T-cell (primary cell): Measurements from ENCODE around the gene LOXHD1. TPM values are rescaled to one million over a fixed set of nuclear protein-coding genes. Genes with fewer than 3 reads are reported as not detected.

Experiments used
- ATAC-seq, 4 experiments: fragments of 200-7000 bp in 3 of 4; fragments of 150-1000 bp in 1 of 4; cut with Tn5 transposase; replicated peaks in 1 of 4; 1 replicate in 3 of 4; 2 replicates in 1 of 4; pipeline ENCODE4 v1.10.0; 2021; ENCODE audit warnings: moderate library complexity in 3 of 4, mild to moderate bottlenecking in 2 of 4, moderate number of reproducible peaks in 1 of 4
- CTCF ChIA-PET, 2 donors: fragments of 300-600 bp; sonication (Branson Sonifier 250); formaldehyde crosslinking; loops; one replicate each; lab custom pipeline; 2022; ENCODE audit warnings: antibody characterized with exemption in 2 of 2; lab: Charles Lee
- POLR2A ChIA-PET, 2 donors: fragments of 300-600 bp; sonication (Branson Sonifier 250); formaldehyde crosslinking; loops; one replicate each; lab custom pipeline; 2022; ENCODE audit warnings: antibody characterized with exemption in 2 of 2; lab: Charles Lee
- DNase-seq, 35 experiments: peaks; one replicate each; pipeline versions ENCODE4 v3.0.0 to v3.0.0-alpha.2; 2013 to 2023
- H3K27ac ChIP-seq: one replicate; pipeline ENCODE4 v1.5.1; 2013; ENCODE audit warnings: low read length
- H3K27me3 ChIP-seq, 2 experiments: replicated peaks in 1 of 2; 1 replicate in 1 of 2; 2 replicates in 1 of 2; pipeline versions ENCODE4 v1.6.1 to v1.7.0; 2013; ENCODE audit warnings: low read length in 1 of 2, mixed read lengths in 1 of 2; ENCODE audit not compliant: control insufficient read depth in 2 of 2, insufficient read depth in 2 of 2; ENCODE audit errors: extremely low read depth in 1 of 2
- H3K36me3 ChIP-seq, 2 donors: 1 replicate in 1 of 2; 2 replicates in 1 of 2; pipeline versions ENCODE4 v1.6.1 to v1.7.0; 2013; ENCODE audit warnings: low read length in 1 of 2; ENCODE audit not compliant: control insufficient read depth in 2 of 2, insufficient read depth in 1 of 2; ENCODE audit errors: extremely low read depth in 1 of 2
- H3K4me1 ChIP-seq, 2 experiments: 1 replicate in 1 of 2; 2 replicates in 1 of 2; pipeline versions ENCODE4 v1.6.1 to v1.7.0; 2013; ENCODE audit warnings: low read length in 2 of 2, mixed read lengths in 1 of 2; ENCODE audit not compliant: insufficient read depth in 2 of 2, control insufficient read depth in 1 of 2; ENCODE audit errors: extremely low read depth in 1 of 2
- H3K4me3 ChIP-seq, 2 donors: 1 replicate in 1 of 2; 2 replicates in 1 of 2; pipeline versions ENCODE4 v1.5.1 to v1.7.0; 2013; ENCODE audit warnings: mild to moderate bottlenecking in 2 of 2, low read length in 1 of 2, moderate library complexity in 1 of 2; ENCODE audit not compliant: control insufficient read depth in 1 of 2; ENCODE audit errors: extremely low read depth in 1 of 2
- H3K9me3 ChIP-seq: 2 replicates; pipeline ENCODE4 v1.7.0; 2013
- H3K27ac Mint-ChIP-seq, 2 donors: one replicate each; pipeline ENCODE4 v1.8.0; 2020 to 2021; ENCODE audit warnings: mild to moderate bottlenecking in 2 of 2, mixed read lengths in 2 of 2
- H3K27me3 Mint-ChIP-seq, 2 donors: one replicate each; pipeline ENCODE4 v1.8.0; 2021 to 2022; ENCODE audit warnings: mixed read lengths in 2 of 2
- H3K36me3 Mint-ChIP-seq: one replicate; pipeline ENCODE4 v1.8.0; 2021; ENCODE audit warnings: mixed read lengths
- H3K4me1 Mint-ChIP-seq, 3 donors: one replicate each; pipeline ENCODE4 v1.8.0; 2020 to 2022; ENCODE audit warnings: mixed read lengths in 3 of 3, mild to moderate bottlenecking in 1 of 3
- H3K4me3 Mint-ChIP-seq, 3 donors: one replicate each; pipeline ENCODE4 v1.8.0; 2020 to 2022; ENCODE audit warnings: mild to moderate bottlenecking in 3 of 3, mixed read lengths in 3 of 3, moderate library complexity in 3 of 3
- H3K9me3 Mint-ChIP-seq, 3 donors: one replicate each; pipeline ENCODE4 v1.8.0; 2020 to 2022; ENCODE audit warnings: mixed read lengths in 3 of 3
- WGBS: methylation state at CpG from one replicate; pipeline ENCODE4 v1.1.5; 2013; ENCODE audit warnings: missing lambda C conversion rate; ENCODE audit not compliant: insufficient coverage; 5-methylcytosine and 5-hydroxymethylcytosine counted together
- total RNA-seq, 35 experiments: library from RNA in 6 of 35; stranded (reverse) in 6 of 35; fragments of 120-200 nt in 1 of 35; gene quantifications; one replicate each; pipeline versions ENCODE4 v1.2.1 to v1.2.4 and lab custom pipeline; 2013 to 2026

The LOXHD1 gene
- total RNA-seq, 5 donors from 2014 or later (not counting 1 experiment from before 2014, with no cell fraction given), result 0.07 to 0.21 (median 0.15) TPM; not detected in 1

DNA sequence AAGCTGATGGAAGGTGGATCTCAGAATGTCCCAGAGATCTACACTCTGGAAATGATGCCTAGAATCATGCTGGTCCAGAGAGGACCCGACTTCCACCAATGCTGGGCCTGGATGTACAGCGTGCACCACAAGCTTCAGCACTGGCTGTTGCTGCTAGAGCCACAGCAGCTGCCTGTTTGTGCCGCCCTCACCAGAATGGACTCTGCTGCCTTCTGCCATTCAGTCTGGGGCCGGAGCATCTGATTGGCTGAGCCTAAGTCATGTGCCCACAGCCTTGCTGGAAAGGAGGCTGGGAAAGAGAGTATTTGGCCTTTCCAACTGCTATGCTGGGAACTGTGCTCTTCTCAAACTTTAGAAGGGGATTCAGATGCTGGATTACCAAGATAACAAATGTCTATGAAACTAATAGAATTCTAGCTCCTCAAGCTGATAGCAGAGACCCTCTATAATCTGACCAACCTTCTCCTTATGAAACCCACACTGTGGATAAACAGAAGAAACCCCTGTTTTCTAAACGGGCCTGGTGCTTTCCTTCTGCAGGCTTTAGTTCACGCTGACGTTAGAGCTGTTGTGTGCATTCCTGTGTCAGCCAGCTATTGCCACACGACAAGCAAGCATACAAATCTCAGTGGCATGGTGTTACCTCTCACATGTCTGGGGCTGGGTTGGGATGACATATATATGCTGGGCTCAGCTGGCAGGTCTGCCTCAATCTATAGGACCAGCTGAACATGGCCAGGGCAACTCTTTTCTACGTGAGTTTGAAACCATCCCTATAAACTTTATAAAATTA lies 4.1 kb upstream of the LOXHD1 start:
- DNase-seq, result no peak
- CTCF ChIA-PET, result interaction anchor here (0.6 to 1.9 kb wide), 4 partner anchors 63 to 513 kb away, joined by 3 to 9 read pairs (median 4); no protein-coding TSS in a partner anchor
- H3K4me3 Mint-ChIP-seq, result no peak overlapping the region
- no peaks in the 10 kb centered on the region for H3K36me3 Mint-ChIP-seq
- WGBS, result 72% methylated on average over 3 of the region's 9 CpGs
- H3K4me3 ChIP-seq, result no peak overlapping the region
- peaks cover 0 to 11% of the 10 kb centered on the region in 2 experiments for H3K27me3 ChIP-seq
- peaks cover 0 to 3% of the 10 kb centered on the region in 2 experiments for H3K4me1 ChIP-seq
- peaks cover 0 to 2% (median 0%) of the 10 kb centered on the region in 3 donors for H3K4me1 Mint-ChIP-seq
- H3K27ac Mint-ChIP-seq, result no peak overlapping the region
- ATAC-seq, result no peak
- H3K27ac ChIP-seq, result no peak overlapping the region
- peaks cover 4 to 11% of the 10 kb centered on the region in 2 donors for H3K27me3 Mint-ChIP-seq
- H3K9me3 ChIP-seq, result no peaks in the 10 kb centered on the region
- POLR2A ChIA-PET, result no interaction called here
- no peaks in the 10 kb centered on the region for H3K36me3 ChIP-seq
- no peaks in the 10 kb centered on the region for H3K9me3 Mint-ChIP-seq

DNA sequence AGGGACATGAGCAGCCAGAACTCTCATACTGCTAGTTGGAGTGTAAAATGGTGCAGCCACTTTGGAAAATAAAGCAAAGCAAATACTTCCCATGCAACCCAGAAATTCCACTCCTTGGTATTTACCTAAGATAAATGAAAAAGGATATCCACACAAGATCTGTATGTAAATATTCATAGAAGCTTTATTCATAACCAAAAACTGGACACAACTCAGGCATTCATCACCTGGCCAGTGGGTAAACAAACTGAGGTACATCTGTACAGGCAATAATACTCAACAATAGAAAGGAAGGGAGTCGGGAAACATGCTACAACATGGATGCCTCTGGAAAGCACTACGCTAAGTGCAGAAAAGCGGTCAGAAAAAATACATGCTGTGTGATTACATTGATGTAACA lies 2.5 kb upstream of the LOXHD1 start:
- no peak overlapping the region for H3K27ac ChIP-seq
- H3K9me3 Mint-ChIP-seq, result no peaks in the 10 kb centered on the region
- CTCF ChIA-PET, result interaction anchor here (0.7 to 4.5 kb wide), 3 partner anchors 132 to 511 kb away, joined by 3 to 55 read pairs (median 37); no protein-coding TSS in a partner anchor
- H3K36me3 Mint-ChIP-seq, result no peaks in the 10 kb centered on the region
- H3K4me3 Mint-ChIP-seq, result no peak overlapping the region
- DNase-seq (no peak), ATAC-seq (no peak)
- 80% methylated on average over 2 of the region's 3 CpGs for WGBS
- H3K36me3 ChIP-seq, result no peaks in the 10 kb centered on the region
- H3K4me3 ChIP-seq, result no peak overlapping the region
- peaks cover 0 to 2% (median 0%) of the 10 kb centered on the region in 3 donors for H3K4me1 Mint-ChIP-seq
- H3K9me3 ChIP-seq, result no peaks in the 10 kb centered on the region
- H3K27me3 Mint-ChIP-seq, result peaks cover 4 to 6% of the 10 kb centered on the region in 2 donors
- POLR2A ChIA-PET, result interaction anchor here in 1 of 2 donors (0.5 kb wide), 1 partner anchor 428 kb away, joined by 5 read pairs; no protein-coding TSS in a partner anchor
- H3K27me3 ChIP-seq, result peaks cover 0 to 11% of the 10 kb centered on the region in 2 experiments
- peaks cover 0 to 3% of the 10 kb centered on the region in 2 experiments for H3K4me1 ChIP-seq
- no peak overlapping the region for H3K27ac Mint-ChIP-seq

DNA sequence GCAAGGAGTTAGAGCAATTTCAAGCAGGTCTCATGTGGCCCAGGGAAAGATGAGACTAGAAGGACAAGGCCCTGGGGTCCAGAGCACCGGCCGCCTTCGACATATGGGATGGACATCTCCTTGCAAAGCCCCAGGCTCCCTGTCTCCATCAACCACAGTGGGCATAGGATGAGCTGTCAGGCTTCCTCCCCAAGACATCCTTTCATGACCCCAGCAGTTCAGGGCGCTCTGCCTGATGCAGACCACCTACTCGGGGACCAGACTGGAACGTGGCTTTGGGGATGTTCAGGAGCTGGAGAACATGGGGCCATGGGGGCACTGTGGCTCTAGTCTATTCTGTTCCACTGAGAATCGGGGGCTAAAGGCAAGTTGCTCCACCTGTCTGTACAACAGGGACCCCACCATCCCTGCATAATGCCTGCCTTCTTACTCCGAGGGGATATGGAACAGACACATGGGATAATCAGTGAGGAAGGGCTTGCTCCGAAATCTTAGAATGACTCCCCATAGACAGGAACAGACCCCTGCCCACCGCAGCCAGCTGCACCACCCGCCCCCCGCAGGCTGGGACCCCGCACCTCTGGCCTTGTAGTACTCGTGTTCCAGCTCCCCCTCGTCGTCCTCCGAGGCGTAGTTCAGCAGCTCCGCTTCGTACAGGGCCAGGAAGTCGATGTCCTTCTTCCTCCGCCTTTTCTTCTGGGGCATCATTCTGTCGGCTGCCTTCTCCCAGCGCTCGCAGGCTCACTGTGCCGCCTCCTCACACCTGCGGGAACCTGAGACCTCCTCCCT lies 500 bp downstream of the LOXHD1 start:
- H3K4me3 Mint-ChIP-seq, result no peak overlapping the region
- 93% methylated on average over 23 of the region's 27 CpGs for WGBS
- Histone ChIP-seq H3K27ac (no peak overlapping the region), H3K36me3 (no peaks in the 10 kb centered on the region), H3K4me1 (peaks cover 0 to 3% of the 10 kb centered on the region in 2 experiments), H3K27me3 (peaks cover 0 to 11% of the 10 kb centered on the region in 2 experiments), H3K9me3 (no peaks in the 10 kb centered on the region), H3K4me3 (no peak overlapping the region)
- no peak for DNase-seq
- no peaks in the 10 kb centered on the region for H3K27me3 Mint-ChIP-seq
- CTCF ChIA-PET, result interaction anchor here (0.6 to 4.5 kb wide), 8 partner anchors 11 to 508 kb away, joined by 3 to 55 read pairs (median 14); a partner anchor contains a TSS
- H3K4me1 Mint-ChIP-seq, result peaks cover 0 to 2% (median 0%) of the 10 kb centered on the region in 3 donors
- H3K9me3 Mint-ChIP-seq, result no peaks in the 10 kb centered on the region
- ATAC-seq, result no peak
- H3K27ac Mint-ChIP-seq, result no peak overlapping the region
- H3K36me3 Mint-ChIP-seq, result no peaks in the 10 kb centered on the region
- POLR2A ChIA-PET, result no interaction called here

DNA sequence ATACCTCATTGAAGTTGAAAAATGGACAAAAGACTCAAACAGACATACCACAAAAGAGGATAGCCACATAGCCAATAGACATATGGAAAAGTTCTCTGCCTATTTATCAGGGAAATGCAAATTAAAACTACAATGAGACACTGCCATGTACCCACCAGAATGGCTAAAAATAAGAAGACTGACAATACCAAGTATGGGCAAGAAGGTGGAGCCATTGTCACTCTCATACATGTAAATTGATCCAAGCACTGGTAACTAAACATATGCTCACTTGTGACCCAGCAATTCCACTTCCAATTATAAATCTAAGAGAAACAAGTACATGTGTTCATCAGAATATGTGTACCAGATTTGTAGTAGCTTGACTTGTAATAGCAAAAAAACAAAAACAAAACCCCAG lies 4.6 kb downstream of the LOXHD1 start:
- no peak overlapping the region for H3K27ac ChIP-seq
- H3K9me3 ChIP-seq, result no peaks in the 10 kb centered on the region
- no peak overlapping the region for H3K4me3 Mint-ChIP-seq
- H3K27me3 Mint-ChIP-seq, result no peaks in the 10 kb centered on the region
- ATAC-seq, result no peak
- no peak overlapping the region for H3K27ac Mint-ChIP-seq
- no peaks in the 10 kb centered on the region for H3K36me3 ChIP-seq
- no peak for DNase-seq
- CTCF ChIA-PET, result no interaction called here
- H3K4me3 ChIP-seq, result no peak overlapping the region
- no peaks in the 10 kb centered on the region for H3K4me1 ChIP-seq
- H3K9me3 Mint-ChIP-seq, result no peaks in the 10 kb centered on the region
- no peaks in the 10 kb centered on the region for H3K36me3 Mint-ChIP-seq
- H3K4me1 Mint-ChIP-seq, result no peaks in the 10 kb centered on the region
- POLR2A ChIA-PET, result no interaction called here
- H3K27me3 ChIP-seq, result peaks cover 0 to 6% of the 10 kb centered on the region in 2 experiments

DNA sequence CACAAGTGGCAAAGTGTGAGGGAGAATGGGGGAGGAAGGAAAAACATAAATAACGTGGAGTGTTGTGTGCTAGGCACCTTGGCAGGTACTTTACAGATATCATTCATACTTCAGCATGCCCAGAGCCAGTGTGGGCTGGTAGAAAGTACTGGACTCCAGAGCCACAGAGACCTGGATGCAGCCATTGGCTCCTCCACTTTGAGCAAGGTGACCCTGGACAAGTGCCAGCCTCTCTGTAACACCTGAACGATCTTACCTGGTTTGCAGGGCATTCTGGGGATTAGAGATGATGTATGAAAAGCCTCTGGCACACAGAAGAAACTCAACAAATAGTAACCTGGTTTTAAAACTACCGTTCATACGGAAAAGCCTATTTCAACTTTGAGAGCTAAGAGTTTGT lies 6.3 kb downstream of the LOXHD1 start:
- no peak for DNase-seq

More for the DNA sequence above, 6.3 kb downstream of the LOXHD1 start:
- no peak overlapping the region for H3K4me3 ChIP-seq
- CTCF ChIA-PET, result no interaction called here
- POLR2A ChIA-PET, result no interaction called here
- no peaks in the 10 kb centered on the region for H3K9me3 Mint-ChIP-seq
- H3K36me3 Mint-ChIP-seq, result no peaks in the 10 kb centered on the region
- no peak overlapping the region for H3K4me3 Mint-ChIP-seq
- no peaks in the 10 kb centered on the region for H3K4me1 Mint-ChIP-seq
- H3K27ac Mint-ChIP-seq, result no peak overlapping the region
- no peaks in the 10 kb centered on the region for H3K36me3 ChIP-seq
- no CpG with 5 or more reads among the region's 4 CpGs for WGBS
- no peak overlapping the region for H3K27ac ChIP-seq
- no peak for ATAC-seq
- no peaks in the 10 kb centered on the region for H3K4me1 ChIP-seq
- peaks cover 0 to 9% of the 10 kb centered on the region in 2 experiments for H3K27me3 ChIP-seq
- H3K27me3 Mint-ChIP-seq, result peaks cover 3 to 6% of the 10 kb centered on the region in 2 donors
- H3K9me3 ChIP-seq, result no peaks in the 10 kb centered on the region
